Spleen (tissue), 11 donors: ENCODE data around the gene CENPH. TPM values are rescaled to one million over a fixed set of nuclear protein-coding genes. Genes with fewer than 3 reads are reported as not detected.
"Not testable (repeated sequence)": the region's sequence is repeated elsewhere in the genome, so short reads cannot be mapped to it uniquely, and the experiment has no call there.

ENCODE experiments used
- DNase-seq: peaks from one replicate; pipeline ENCODE4 v3.0.0-alpha.2; 2020
- H3K27ac ChIP-seq, 8 donors: fragments of 200-600 bp; sonication (generic) in 7 of 8; 1 replicate in 4 of 8; 2 replicates in 4 of 8; pipeline versions ENCODE4 v1.5.0 to v1.8.0; 2016 to 2021; ENCODE audit warnings: inconsistent platforms in 4 of 8, mild to moderate bottlenecking in 4 of 8, moderate library complexity in 1 of 8
- H3K27me3 ChIP-seq, 7 donors: fragments of 200-600 bp; sonication (generic) in 6 of 7; replicated peaks in 1 of 7; 1 replicate in 4 of 7; 2 replicates in 3 of 7; pipeline versions ENCODE4 v1.5.0 to v1.8.0; 2016 to 2021; ENCODE audit warnings: inconsistent platforms in 3 of 7, mild to moderate bottlenecking in 1 of 7
- H3K36me3 ChIP-seq, 6 donors: fragments of 200-600 bp; sonication (generic) in 5 of 6; 1 replicate in 4 of 6; 2 replicates in 2 of 6; pipeline versions ENCODE4 v1.5.0 to v1.8.0; 2016 to 2021; ENCODE audit warnings: inconsistent platforms in 2 of 6
- H3K4me1 ChIP-seq, 6 donors: fragments of 200-600 bp; sonication (generic) in 5 of 6; 1 replicate in 3 of 6; 2 replicates in 3 of 6; pipeline versions ENCODE4 v1.5.0 to v1.8.0; 2016 to 2021; ENCODE audit warnings: inconsistent platforms in 3 of 6
- H3K4me3 ChIP-seq, 8 donors: fragments of 200-600 bp; sonication (generic) in 7 of 8; 1 replicate in 4 of 8; 2 replicates in 4 of 8; pipeline versions ENCODE4 v1.5.0 to v1.8.0; 2016 to 2021; ENCODE audit warnings: inconsistent platforms in 4 of 8, mild to moderate bottlenecking in 4 of 8, moderate library complexity in 2 of 8
- H3K9me3 ChIP-seq, 8 donors: fragments of 200-600 bp; sonication (generic) in 7 of 8; 1 replicate in 4 of 8; 2 replicates in 4 of 8; pipeline versions ENCODE4 v1.5.0 to v1.8.0; 2016 to 2021; ENCODE audit warnings: inconsistent platforms in 4 of 8
- CTCF ChIP-seq, 11 experiments: fragments of 200-600 bp in 7 of 11; fragments of 450-650 bp in 4 of 11; sonication (generic) in 4 of 11; IDR thresholded peaks in 8 of 11; conservative IDR thresholded peaks in 3 of 11; 1 replicate in 7 of 11; 2 replicates in 4 of 11; pipeline versions ENCODE4 v1.4.0 to v1.8.0; 2016 to 2021; ENCODE audit warnings: antibody characterized with exemption in 11 of 11, inconsistent platforms in 4 of 11, mild to moderate bottlenecking in 1 of 11
- POLR2A ChIP-seq, 3 donors: fragments of 450-650 bp; IDR thresholded peaks; one replicate each; pipeline ENCODE4 v1.5.1; 2017; ENCODE audit warnings: antibody characterized with exemption in 3 of 3, mild to moderate bottlenecking in 1 of 3
- POLR2AphosphoS5 ChIP-seq, 3 donors: sonication (generic); formaldehyde crosslinking; IDR thresholded peaks; one replicate each; pipeline ENCODE4 v1.5.1; 2017; ENCODE audit warnings: antibody characterized with exemption in 3 of 3
- WGBS, 5 donors: extraction: QIAGEN DNeasy Blood & Tissue Kit in 3 of 5; methylation state at CpG; one replicate each; pipeline versions ENCODE4 v1.1.5 to v1.1.7; 2013 to 2018; 5-methylcytosine and 5-hydroxymethylcytosine counted together
- intact Hi-C: fragments of 100-400 bp; cut with DNase I; formaldehyde crosslinking; loops from one replicate; pipeline ENCODE4 v1.15.0; 2023; ENCODE audit warnings: low total_unique reads
- polyA plus RNA-seq, 3 donors: library from polyadenylated mRNA; stranded (reverse); fragments of 200-250 nt; gene quantifications; one replicate each; pipeline ENCODE4 v1.2.1, GENCODE V29; 2013
- total RNA-seq, 7 donors: library from RNA; depleted of rRNA in 3 of 7; stranded (reverse); fragments of >200 nt in 3 of 7; fragmentation: NEBNext Ultra II Directional in 4 of 7; extraction: Animal tissue kit (Norgen Biotek cat#: 25700) in 4 of 7; gene quantifications; one replicate each; pipeline versions ENCODE4 v1.1.0 to v1.2.1, GENCODE V29; 2016 to 2021
- donor health status: healthy with polysubstance abuse.
- donor health status: DM: no; HTN: no; CAD: no; lungs with moderate emphysema.
- donor health status: DM: no; HTN: no; CAD: no.
- donor health status: Bipolar disorder and iron deficiency.
- donor health status: healthy.
- donor health status: DM: no; HTN: no; CAD: no.
- donor health status: DM: yes; HTN: yes; CAD: no.

Gene CENPH
- total and polyA plus RNA-seq, 10 donors = 4.7 to 15.6 (median 8.1) TPM

GRCh38 chr5:69248019-69248418 is 58.6 kb downstream of the CENPH start:
- Histone ChIP-seq H3K9me3 (peaks cover 0 to 17% (median 12%) of the 10 kb centered on the region in 8 donors), H3K4me3 (no peak overlapping the region), H3K36me3 (peaks cover 0 to 25% (median 3%) of the 10 kb centered on the region in 6 donors), H3K4me1 (peaks cover 0 to 2% (median 0%) of the 10 kb centered on the region in 6 donors), H3K27me3 (no peaks in the 10 kb centered on the region), H3K27ac (no peak overlapping the region)
- no peak for TF ChIP-seq POLR2AphosphoS5 (IDR thresholded peaks at IDR 0.05)
- TF ChIP-seq POLR2A (IDR thresholded peaks at IDR 0.05) = no peak
- no peak for TF ChIP-seq CTCF (IDR thresholded peaks at IDR 0.05 in 8 of 11, conservative IDR thresholded peaks at IDR 0.05 in 3 of 11)
- no peak for DNase-seq
- intact Hi-C loops = no loop called here
- WGBS, 5 donors = 90 to 96% (median 94%) methylated on average over 2 of the region's 2 CpGs

DNA sequence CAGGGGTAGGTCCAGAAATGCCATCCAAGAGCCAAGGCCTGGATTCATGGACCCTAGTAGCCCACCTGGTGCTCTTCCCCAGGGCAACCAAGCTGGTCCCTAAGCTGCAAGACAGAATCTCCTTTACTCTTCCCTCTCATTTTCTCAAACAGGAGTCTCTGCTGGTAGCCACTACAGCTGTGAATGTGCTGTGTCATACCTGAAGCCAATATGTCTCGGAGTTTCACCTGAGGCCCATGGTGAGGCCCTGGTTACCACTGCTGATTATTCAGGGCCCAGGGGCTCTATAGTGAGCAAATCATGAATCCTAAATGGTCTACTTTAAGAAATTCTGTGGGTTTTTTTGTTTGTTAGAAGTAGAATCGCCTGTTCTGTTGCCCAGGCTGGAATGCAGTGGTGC is 61.2 kb downstream of the CENPH start:
- intact Hi-C loops = no loop called here
- Histone ChIP-seq H3K27ac (no peak overlapping the region), H3K4me3 (no peak overlapping the region), H3K27me3 (no peaks in the 10 kb centered on the region), H3K4me1 (no peaks in the 10 kb centered on the region), H3K9me3 (peaks cover 0 to 17% (median 12%) of the 10 kb centered on the region in 8 donors), H3K36me3 (peaks cover 0 to 47% (median 6%) of the 10 kb centered on the region in 6 donors)
- TF ChIP-seq POLR2A (IDR thresholded peaks at IDR 0.05) (no peak), POLR2AphosphoS5 (IDR thresholded peaks at IDR 0.05) (no peak), CTCF (IDR thresholded peaks at IDR 0.05 in 8 of 11, conservative IDR thresholded peaks at IDR 0.05 in 3 of 11) (no peak)
- WGBS, 5 donors = 89 to 100% (median 96%) methylated on average over 2 of the region's 2 CpGs
- no peak for DNase-seq

- TF ChIP-seq POLR2AphosphoS5 (IDR thresholded peaks at IDR 0.05) = no peak
- no peak for TF ChIP-seq POLR2A (IDR thresholded peaks at IDR 0.05)
- TF ChIP-seq CTCF (IDR thresholded peaks at IDR 0.05 in 8 of 11, conservative IDR thresholded peaks at IDR 0.05 in 3 of 11) = no peak
- H3K4me1 ChIP-seq = no peaks in the 10 kb centered on the region
- H3K9me3 ChIP-seq = peaks cover 0 to 13% (median 11%) of the 10 kb centered on the region in 8 donors
- no peak overlapping the region for H3K27ac ChIP-seq
- H3K4me3 ChIP-seq = no peak overlapping the region
- H3K27me3 ChIP-seq = no peaks in the 10 kb centered on the region
- DNase-seq = no peak
- peaks cover 0 to 66% (median 21%) of the 10 kb centered on the region in 6 donors for H3K36me3 ChIP-seq
- intact Hi-C loops = no loop called here
- 84 to 99% (median 93%) methylated on average over 3 of the region's 3 CpGs for WGBS, 5 donors
Observed at GRCh38 chr5:69252437-69252836, 63.1 kb downstream of the CENPH start.

DNA sequence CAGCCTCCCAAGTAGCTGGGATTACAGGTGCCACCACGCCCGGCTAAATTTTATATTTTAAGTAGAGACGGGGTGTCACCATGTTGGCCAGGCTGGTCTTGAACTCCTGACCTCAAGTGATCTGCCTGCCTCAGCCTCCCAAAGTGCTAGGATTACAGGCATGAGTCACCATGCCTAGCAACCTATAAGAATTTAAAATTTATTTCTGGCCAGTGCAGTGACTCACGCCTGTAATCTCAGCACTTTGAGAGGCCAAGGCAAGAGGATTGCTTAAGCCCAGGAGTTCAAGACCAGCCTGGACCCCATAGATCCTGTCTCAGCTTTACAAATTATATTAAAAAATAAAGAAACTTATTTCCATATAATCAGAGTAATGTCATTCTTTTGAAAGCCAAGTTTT is 66.6 kb downstream of the CENPH start:
- H3K27ac ChIP-seq, intact Hi-C loops, DNase-seq, H3K9me3 ChIP-seq, H3K4me3 ChIP-seq, H3K4me1 ChIP-seq, H3K27me3 ChIP-seq: not testable (repeated sequence)
- 93 to 95% (median 94%) methylated on average over 4 of the region's 4 CpGs for WGBS, 5 donors
- peaks cover 0 to 91% (median 47%) of the 10 kb centered on the region in 6 donors for H3K36me3 ChIP-seq

DNA sequence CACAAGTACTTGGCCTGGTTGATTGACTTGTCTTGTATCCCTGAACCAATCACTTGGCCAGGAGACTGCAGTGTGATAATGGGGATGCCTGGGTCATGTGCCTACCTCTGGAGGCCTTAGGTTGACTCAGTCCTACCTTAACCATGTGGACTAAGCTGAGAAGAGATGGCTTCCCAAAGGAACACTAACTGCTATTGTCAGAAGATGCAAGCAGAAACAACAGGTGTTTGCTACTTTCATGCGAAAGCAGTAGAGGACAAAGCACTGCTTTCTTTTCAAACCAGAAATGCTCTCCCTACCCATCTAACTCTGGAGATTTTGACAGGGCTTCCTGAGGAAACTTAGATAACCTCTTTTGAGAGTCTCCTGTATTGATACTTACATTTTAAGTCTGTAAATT is 68.2 kb downstream of the CENPH start:
- Histone ChIP-seq H3K4me1 (no peaks in the 10 kb centered on the region), H3K36me3 (peaks cover 0 to 97% (median 58%) of the 10 kb centered on the region in 6 donors), H3K9me3 (no peaks in the 10 kb centered on the region), H3K4me3 (no peak overlapping the region), H3K27ac (no peak overlapping the region), H3K27me3 (no peaks in the 10 kb centered on the region)
- intact Hi-C loops = no loop called here
- TF ChIP-seq POLR2AphosphoS5 (IDR thresholded peaks at IDR 0.05) (no peak), CTCF (IDR thresholded peaks at IDR 0.05 in 8 of 11, conservative IDR thresholded peaks at IDR 0.05 in 3 of 11) (no peak), POLR2A (IDR thresholded peaks at IDR 0.05) (no peak)
- no peak for DNase-seq
- 47 to 100% (median 96%) methylated on average over 1 of the region's 1 CpG for WGBS, 5 donors
